Activated naive CD4-positive, alpha-beta T cell treated with anti-CD3 and anti-CD28 coated beads, Interleukin-2, amount 50 U/mL, for 72 hours (primary cell): ENCODE results near the gene CA5B. TPM values are rescaled to one million over a fixed set of nuclear protein-coding genes. Genes with fewer than 3 reads are reported as not detected.

Experiments used
- ATAC-seq, 2 donors: fragments of 150-1000 bp; cut with Tn5 transposase; 2 replicates each; pipeline ENCODE4 v1.10.0; 2021; ENCODE audit warnings: mild to moderate bottlenecking in 2 of 2, moderate library complexity in 2 of 2
- DNase-seq, 2 donors: peaks; one replicate each; pipeline ENCODE4 v3.0.0; 2021 to 2022; ENCODE audit warnings: low spot score in 2 of 2
- H3K27ac Mint-ChIP-seq, 2 donors: one replicate each; pipeline ENCODE4 v1.8.0; 2022; ENCODE audit warnings: mild to moderate bottlenecking in 2 of 2, mixed read lengths in 2 of 2
- H3K36me3 Mint-ChIP-seq, 2 donors: one replicate each; pipeline ENCODE4 v1.8.0; 2022; ENCODE audit warnings: mixed read lengths in 2 of 2
- H3K9me3 Mint-ChIP-seq, 2 donors: one replicate each; pipeline ENCODE4 v1.8.0; 2022; ENCODE audit warnings: mixed read lengths in 2 of 2
- total RNA-seq, 2 donors: library from RNA; stranded (reverse); gene quantifications; one replicate each; pipeline ENCODE4 v1.2.3, GENCODE V29; 2022

The CA5B gene
- total RNA-seq, 2 donors from 2014 or later = 12.4 to 15.4 TPM

- H3K9me3 Mint-ChIP-seq = no peaks in the 10 kb centered on the region
- DNase-seq (no peak), ATAC-seq (no peak)
- peaks cover 7 to 9% of the 10 kb centered on the region in 2 donors for H3K36me3 Mint-ChIP-seq
- H3K27ac Mint-ChIP-seq = no peak overlapping the region
These were observed 47.2 kb downstream of the CA5B start for GRCh38 chrX:15785176-15785750.

GRCh38 chrX:15786915-15787314, 48.8 kb downstream of the CA5B start:
- Mint-ChIP-seq H3K36me3 (peaks cover 7 to 9% of the 10 kb centered on the region in 2 donors), H3K27ac (no peak overlapping the region), H3K9me3 (no peaks in the 10 kb centered on the region)
- DNase-seq (no peak), ATAC-seq (no peak)

GRCh38 chrX:15789979-15790768, 52.1 kb downstream of the CA5B start, which contains the start of gene ZRSR2:
TSS of gene ZRSR2 (plus strand) at chrX:15790484. CDS start at chrX:15790496, 12 bp downstream.
- H3K36me3 Mint-ChIP-seq = peaks cover 0 to 6% of the 10 kb centered on the region in 2 donors
- H3K9me3 Mint-ChIP-seq = no peaks in the 10 kb centered on the region

GRCh38 chrX:15790769-15791290, 52.8 kb downstream of the CA5B start:
- no peak overlapping the region for H3K27ac Mint-ChIP-seq
- peaks cover 0 to 6% of the 10 kb centered on the region in 2 donors for H3K36me3 Mint-ChIP-seq
- no peak for DNase-seq
- no peaks in the 10 kb centered on the region for H3K9me3 Mint-ChIP-seq
- ATAC-seq = no peak

More at GRCh38 chrX:15789979-15790768, 52.1 kb downstream of the CA5B start, which contains the start of gene ZRSR2:
- ATAC-seq = peak; percentile 91 to 94
- no peak within 1 kb of the TSS for H3K27ac Mint-ChIP-seq
- peak; percentile 81 to 85 for DNase-seq

- H3K27ac Mint-ChIP-seq = peak overlapping the region in 1 of 2 donors; percentile 60
- ATAC-seq = no peak
- H3K9me3 Mint-ChIP-seq = no peaks in the 10 kb centered on the region
- peaks cover 0 to 6% of the 10 kb centered on the region in 2 donors for H3K36me3 Mint-ChIP-seq
- no peak for DNase-seq
These were observed 59.6 kb downstream of the CA5B start for GRCh38 chrX:15797707-15798106.

- H3K36me3 Mint-ChIP-seq = peaks cover 0 to 12% of the 10 kb centered on the region in 2 donors
- DNase-seq = no peak
- H3K9me3 Mint-ChIP-seq = no peaks in the 10 kb centered on the region
- peak overlapping the region in 1 of 2 donors; percentile 55 for H3K27ac Mint-ChIP-seq
- no peak for ATAC-seq
These were observed 66.5 kb downstream of the CA5B start for GRCh38 chrX:15804563-15804962.

GRCh38 chrX:15808254-15808653, 70.2 kb downstream of the CA5B start:
- H3K36me3 Mint-ChIP-seq = peaks cover 0 to 12% of the 10 kb centered on the region in 2 donors
- no peaks in the 10 kb centered on the region for H3K9me3 Mint-ChIP-seq
- no peak for ATAC-seq
- no peak for DNase-seq
- H3K27ac Mint-ChIP-seq = no peak overlapping the region

- H3K27ac Mint-ChIP-seq = peak overlapping the region in 1 of 2 donors; percentile 74
- DNase-seq = no peak
- ATAC-seq = no peak
- no peaks in the 10 kb centered on the region for H3K36me3 Mint-ChIP-seq
- no peaks in the 10 kb centered on the region for H3K9me3 Mint-ChIP-seq
These were observed 74.3 kb downstream of the CA5B start for GRCh38 chrX:15812192-15812938.

GRCh38 chrX:15813416-15813815, 75.3 kb downstream of the CA5B start:
- ATAC-seq (no peak), DNase-seq (no peak)
- Mint-ChIP-seq H3K36me3 (peaks cover 0 to 6% of the 10 kb centered on the region in 2 donors), H3K27ac (no peak overlapping the region), H3K9me3 (no peaks in the 10 kb centered on the region)

GRCh38 chrX:15814771-15815365, 76.8 kb downstream of the CA5B start:
- H3K36me3 Mint-ChIP-seq = peaks cover 0 to 6% of the 10 kb centered on the region in 2 donors
- DNase-seq (no peak), ATAC-seq (no peak)

GRCh38 chrX:15815779-15816437, 77.8 kb downstream of the CA5B start:
- Mint-ChIP-seq H3K9me3 (no peaks in the 10 kb centered on the region), H3K36me3 (peaks cover 5 to 10% of the 10 kb centered on the region in 2 donors), H3K27ac (no peak overlapping the region)
- ATAC-seq (peak; percentile 62 to 67), DNase-seq (peak in 1 of 2 donors; percentile 7)

More at GRCh38 chrX:15814771-15815365, 76.8 kb downstream of the CA5B start:
- Mint-ChIP-seq H3K27ac (no peak overlapping the region), H3K9me3 (no peaks in the 10 kb centered on the region)

GRCh38 chrX:15816438-15816809, 78.4 kb downstream of the CA5B start:
- no peaks in the 10 kb centered on the region for H3K9me3 Mint-ChIP-seq
- H3K27ac Mint-ChIP-seq = peak overlapping the region in 1 of 2 donors; percentile 73
- no peak for DNase-seq
- H3K36me3 Mint-ChIP-seq = peaks cover 6 to 15% of the 10 kb centered on the region in 2 donors
- no peak for ATAC-seq

GRCh38 chrX:15816886-15817285, 78.8 kb downstream of the CA5B start:
- H3K36me3 Mint-ChIP-seq = peaks cover 6 to 17% of the 10 kb centered on the region in 2 donors

GRCh38 chrX:15820106-15821073, 82.3 kb downstream of the CA5B start:
- peak; percentile 68 to 74 for ATAC-seq
- no peaks in the 10 kb centered on the region for H3K9me3 Mint-ChIP-seq
- peak overlapping the region in 1 of 2 donors; percentile 63 for H3K27ac Mint-ChIP-seq
- no peak for DNase-seq
- peaks cover 11 to 17% of the 10 kb centered on the region in 2 donors for H3K36me3 Mint-ChIP-seq

More at GRCh38 chrX:15816886-15817285, 78.8 kb downstream of the CA5B start:
- DNase-seq = peak; percentile 31 to 58
- Mint-ChIP-seq H3K9me3 (no peaks in the 10 kb centered on the region), H3K27ac (peak overlapping the region; percentile 47 to 73)
- ATAC-seq = peak; percentile 80

- no peaks in the 10 kb centered on the region for H3K9me3 Mint-ChIP-seq
- ATAC-seq (no peak), DNase-seq (no peak)
- H3K36me3 Mint-ChIP-seq = peaks cover 11 to 15% of the 10 kb centered on the region in 2 donors
- H3K27ac Mint-ChIP-seq = peak overlapping the region in 1 of 2 donors; percentile 56
These were observed 84.9 kb downstream of the CA5B start for GRCh38 chrX:15822922-15823321.
